Measurements from ENCODE around the gene LRRC17. TPM values are rescaled to one million over a fixed set of nuclear protein-coding genes. Genes with fewer than 3 reads are reported as not detected.

Gene LRRC17
- total RNA-seq, 2 experiments from 2014 or later = 0.22 TPM; not detected in 1

- no peak overlapping the region for H3K27ac Mint-ChIP-seq
- no peaks in the 10 kb centered on the region for H3K36me3 Mint-ChIP-seq (ENCODE audit: low read depth)
- H3K27me3 ChIP-seq (ENCODE audit: control insufficient read depth in 1 of 2, insufficient read depth in 2 of 2, low read length in 2 of 2) = no peaks in the 10 kb centered on the region
- no peaks in the 10 kb centered on the region for H3K9me3 Mint-ChIP-seq
- intact Hi-C loops (cut with DNase I, micrococcal nuclease) = no loop called here
- DNase-seq (no peak), ATAC-seq (ENCODE audit: poor library complexity) (no peak)
- no peaks in the 10 kb centered on the region for H3K4me1 ChIP-seq (ENCODE audit: insufficient read depth, low read length)
- no peaks in the 10 kb centered on the region for H3K27me3 Mint-ChIP-seq
- no peaks in the 10 kb centered on the region for H3K36me3 ChIP-seq (ENCODE audit: insufficient read depth, low read length)
- H3K27ac ChIP-seq (ENCODE audit: low read depth in 1 of 2, low read length in 2 of 2) = no peak overlapping the region
- no peak overlapping the region for H3K4me3 Mint-ChIP-seq
- no peak for TF ChIP-seq CTCF (IDR thresholded peaks at IDR 0.05)
- ChIA-PET CTCF (no interaction called here), POLR2A (no interaction called here)
- H3K4me1 Mint-ChIP-seq (ENCODE audit: low read depth) = no peaks in the 10 kb centered on the region
- no peak overlapping the region for H3K4me3 ChIP-seq (ENCODE audit: low read length)
- no peaks in the 10 kb centered on the region for H3K9me3 ChIP-seq (ENCODE audit: control insufficient read depth in 1 of 2, insufficient read depth in 1 of 2, low read length in 2 of 2)
Measured at GRCh38 chr7:102927312-102927933, 14.6 kb downstream of the LRRC17 start.

GRCh38 chr7:102931757-102932156 lies 19.0 kb downstream of the LRRC17 start:
- Histone ChIP-seq H3K4me1 (ENCODE audit: insufficient read depth, low read length) (no peaks in the 10 kb centered on the region), H3K27me3 (ENCODE audit: control insufficient read depth in 1 of 2, insufficient read depth in 2 of 2, low read length in 2 of 2) (no peaks in the 10 kb centered on the region), H3K4me3 (ENCODE audit: low read length) (no peak overlapping the region), H3K36me3 (ENCODE audit: insufficient read depth, low read length) (no peaks in the 10 kb centered on the region), H3K9me3 (ENCODE audit: control insufficient read depth in 1 of 2, insufficient read depth in 1 of 2, low read length in 2 of 2) (no peaks in the 10 kb centered on the region), H3K27ac (ENCODE audit: low read depth in 1 of 2, low read length in 2 of 2) (no peak overlapping the region)
- intact Hi-C loops (cut with DNase I, micrococcal nuclease) = no loop called here
- CTCF ChIA-PET = no interaction called here
- H3K4me1 Mint-ChIP-seq (ENCODE audit: low read depth) = no peaks in the 10 kb centered on the region
- no peak for DNase-seq
- ATAC-seq (ENCODE audit: poor library complexity) = no peak
- no peak overlapping the region for H3K4me3 Mint-ChIP-seq
- H3K36me3 Mint-ChIP-seq (ENCODE audit: low read depth) = no peaks in the 10 kb centered on the region
- no peaks in the 10 kb centered on the region for H3K9me3 Mint-ChIP-seq
- H3K27ac Mint-ChIP-seq = no peak overlapping the region
- POLR2A ChIA-PET = no interaction called here
- no peaks in the 10 kb centered on the region for H3K27me3 Mint-ChIP-seq
- TF ChIP-seq CTCF (IDR thresholded peaks at IDR 0.05) = no peak

- intact Hi-C loops (cut with DNase I, micrococcal nuclease) = no loop called here
- H3K4me3 Mint-ChIP-seq = no peak overlapping the region
- no peaks in the 10 kb centered on the region for H3K36me3 Mint-ChIP-seq (ENCODE audit: low read depth)
- no peaks in the 10 kb centered on the region for H3K36me3 ChIP-seq (ENCODE audit: insufficient read depth, low read length)
- no peaks in the 10 kb centered on the region for H3K27me3 Mint-ChIP-seq
- H3K27ac ChIP-seq (ENCODE audit: low read depth in 1 of 2, low read length in 2 of 2) = no peak overlapping the region
- DNase-seq (no peak), ATAC-seq (ENCODE audit: poor library complexity) (no peak)
- no peaks in the 10 kb centered on the region for H3K4me1 Mint-ChIP-seq (ENCODE audit: low read depth)
- no peak overlapping the region for H3K4me3 ChIP-seq (ENCODE audit: low read length)
- no peak overlapping the region for H3K27ac Mint-ChIP-seq
- no peaks in the 10 kb centered on the region for H3K27me3 ChIP-seq (ENCODE audit: control insufficient read depth in 1 of 2, insufficient read depth in 2 of 2, low read length in 2 of 2)
- H3K9me3 ChIP-seq (ENCODE audit: control insufficient read depth in 1 of 2, insufficient read depth in 1 of 2, low read length in 2 of 2) = no peaks in the 10 kb centered on the region
- H3K4me1 ChIP-seq (ENCODE audit: insufficient read depth, low read length) = no peaks in the 10 kb centered on the region
- ChIA-PET CTCF (no interaction called here), POLR2A (no interaction called here)
- no peaks in the 10 kb centered on the region for H3K9me3 Mint-ChIP-seq
- no peak for TF ChIP-seq CTCF (IDR thresholded peaks at IDR 0.05)
Measured at GRCh38 chr7:102933763-102934162, 21.0 kb downstream of the LRRC17 start.
